ENCODE results near the gene KATNAL1. TPM values are rescaled to one million over a fixed set of nuclear protein-coding genes. Genes with fewer than 3 reads are reported as not detected.
"Not testable (repeated sequence)": the region's sequence is repeated elsewhere in the genome, so short reads cannot be mapped to it uniquely, and the experiment has no call there.

The KATNAL1 gene
- polyA plus RNA-seq, 1 donor (not counting 4 experiments of a cell fraction or from before 2014, with no cell fraction given), result 10.1 TPM

GRCh38 chr13:30266756-30267155, 40.6 kb downstream of the KATNAL1 start:
- no peaks in the 10 kb centered on the region for H3K36me3 ChIP-seq (ENCODE audit: control insufficient read depth in 2 of 2, extremely low read depth in 1 of 2, insufficient read depth in 2 of 2, low read length in 2 of 2)
- H3K27me3 ChIP-seq (ENCODE audit: control insufficient read depth, extremely low read depth, insufficient read depth, low read length), result no peaks in the 10 kb centered on the region
- dilution Hi-C loops (cut with MboI; ENCODE audit: extremely low pct_ligation_motif_present, low sequenced_read_pairs), result no loop called here
- H3K4me2 ChIP-seq (ENCODE audit: control insufficient read depth, extremely low read depth, insufficient read depth, low read depth, low read length), result no peak overlapping the region
- FAIRE-seq, result no peak
- no peaks in the 10 kb centered on the region for H3K4me1 ChIP-seq (ENCODE audit: control insufficient read depth, extremely low read depth, insufficient read depth, low read length)
- no peak for DNase-seq (ENCODE audit: low read depth, low spot score)
- TF ChIP-seq EZH2 (IDR thresholded peaks at IDR 0.05; ENCODE audit: low read length) (no peak), CTCF (optimal IDR thresholded peaks at IDR 0.05 in 1 of 3, IDR thresholded peaks at IDR 0.05 in 1 of 3, conservative IDR thresholded peaks at IDR 0.05 in 1 of 3; ENCODE audit: extremely low read depth in 1 of 3, insufficient read depth in 2 of 3, low read length in 3 of 3) (no peak)
- no peak overlapping the region for H3K27ac ChIP-seq (ENCODE audit: control insufficient read depth, insufficient read depth, low read length)
- no peaks in the 10 kb centered on the region for H3K9me1 ChIP-seq (ENCODE audit: control insufficient read depth, extremely low read depth, insufficient read depth, low read length)
- no peaks in the 10 kb centered on the region for H3K9me3 ChIP-seq (ENCODE audit: control insufficient read depth, low read depth, low read length)
- no peak overlapping the region for H3K4me3 ChIP-seq (ENCODE audit: control insufficient read depth in 2 of 3, extremely low read depth in 1 of 3, insufficient read depth in 2 of 3, low read depth in 1 of 3, low read length in 3 of 3)
- no peaks in the 10 kb centered on the region for H3K79me2 ChIP-seq (ENCODE audit: control insufficient read depth, insufficient read depth, low read length)
- no peak overlapping the region for H3K9ac ChIP-seq (ENCODE audit: control insufficient read depth, extremely low read depth, insufficient read depth, low read length)
- H4K20me1 ChIP-seq (ENCODE audit: control insufficient read depth, extremely low read depth, insufficient read depth, low read length), result no peaks in the 10 kb centered on the region
- H2AFZ ChIP-seq (ENCODE audit: control insufficient read depth, low read length), result no peak overlapping the region

- H3K9ac ChIP-seq (ENCODE audit: control insufficient read depth, extremely low read depth, insufficient read depth, low read length); H2AFZ ChIP-seq (ENCODE audit: control insufficient read depth, low read length); DNase-seq (ENCODE audit: low read depth, low spot score); H3K27ac ChIP-seq (ENCODE audit: control insufficient read depth, insufficient read depth, low read length); H3K4me1 ChIP-seq (ENCODE audit: control insufficient read depth, extremely low read depth, insufficient read depth, low read length); H3K36me3 ChIP-seq (ENCODE audit: control insufficient read depth in 2 of 2, extremely low read depth in 1 of 2, insufficient read depth in 2 of 2, low read length in 2 of 2); FAIRE-seq; H4K20me1 ChIP-seq (ENCODE audit: control insufficient read depth, extremely low read depth, insufficient read depth, low read length); dilution Hi-C loops (cut with MboI; ENCODE audit: extremely low pct_ligation_motif_present, low sequenced_read_pairs); H3K79me2 ChIP-seq (ENCODE audit: control insufficient read depth, insufficient read depth, low read length); H3K9me3 ChIP-seq (ENCODE audit: control insufficient read depth, low read depth, low read length); H3K4me3 ChIP-seq (ENCODE audit: control insufficient read depth in 2 of 3, extremely low read depth in 1 of 3, insufficient read depth in 2 of 3, low read depth in 1 of 3, low read length in 3 of 3); H3K27me3 ChIP-seq (ENCODE audit: control insufficient read depth, extremely low read depth, insufficient read depth, low read length); H3K4me2 ChIP-seq (ENCODE audit: control insufficient read depth, extremely low read depth, insufficient read depth, low read depth, low read length); H3K9me1 ChIP-seq (ENCODE audit: control insufficient read depth, extremely low read depth, insufficient read depth, low read length): not testable (repeated sequence)
Observed at GRCh38 chr13:30259149-30259733, 48.1 kb downstream of the KATNAL1 start.
